ENCODE data around the gene ISOC1.

The ISOC1 gene

GRCh38 chr5:129141078-129141477 is 46.5 kb downstream of the ISOC1 start:
- no peak for DNase-seq

- no peak for DNase-seq
Measured at GRCh38 chr5:129141696-129142095, 47.1 kb downstream of the ISOC1 start.

GRCh38 chr5:129155876-129156275 is 61.3 kb downstream of the ISOC1 start:
- no peak for DNase-seq

GRCh38 chr5:129161830-129162229 is 67.3 kb downstream of the ISOC1 start:
- DNase-seq = no peak
